HepG2 (cell line): ENCODE results near the gene MYADML2. TPM values are rescaled to one million over a fixed set of nuclear protein-coding genes. Genes with fewer than 3 reads are reported as not detected.

Source experiments
- ATAC-seq: fragments of 200-7000 bp; cut with Tn5 transposase; 3 replicates; pipeline ENCODE4 v1.9.1; 2020; ENCODE audit warnings: mild to moderate bottlenecking, moderate library complexity
- BruUV-seq: library from RNA; stranded (reverse); fragments of 400-500 nt; replicated peaks from 2 replicates; lab custom pipeline; 2021; lab: Mats Ljungman, UMichigan
- CTCF ChIA-PET: fragments of 300-600 bp; formaldehyde crosslinking; extraction: SDS; loops from one replicate; lab custom pipeline; 2021; ENCODE audit warnings: low total read pairs, inconsistent platforms, low intra/inter-chr PET ratio; lab: Yijun Ruan, JAX
- POLR2A ChIA-PET: fragments of 350-600 bp; sonication (Branson Sonifier 250); formaldehyde crosslinking; loops from one replicate; lab custom pipeline; 2020; ENCODE audit warnings: antibody characterized with exemption, inconsistent platforms; lab: Yijun Ruan, JAX
- DNase-seq: peaks from one replicate; pipeline ENCODE4 v3.0.0-alpha.2; 2015; ENCODE audit warnings: low spot score
- FAIRE-seq: peaks from 3 replicates; lab custom pipeline; 2011; peaks lifted over from hg19 to GRCh38; lab: Jason Lieb, UNC
- H2AFZ ChIP-seq: one replicate; pipeline ENCODE4 v1.6.1; 2011; ENCODE audit warnings: low read length, inconsistent platforms
- H3K27ac ChIP-seq: fragments of 300-600 bp; 3 replicates; pipeline ENCODE4 v1.8.0; 2011; ENCODE audit warnings: mixed run types, mild to moderate bottlenecking, mixed read lengths, low read length, inconsistent platforms; ENCODE audit not compliant: insufficient read depth; ENCODE audit errors: extremely low read length
- H3K27me3 ChIP-seq, 2 experiments: fragments of 200-600 bp in 1 of 2; 2 replicates in 1 of 2; 3 replicates in 1 of 2; pipeline versions ENCODE4 v1.6.0 to v1.8.0; 2011; ENCODE audit warnings: low read length in 2 of 2, mild to moderate bottlenecking in 2 of 2, moderate library complexity in 2 of 2, inconsistent platforms in 1 of 2; ENCODE audit not compliant: insufficient read depth in 2 of 2, control insufficient read depth in 1 of 2
- H3K36me3 ChIP-seq, 2 experiments: fragments of 200-600 bp in 1 of 2; replicated peaks in 1 of 2; 2 replicates in 1 of 2; 3 replicates in 1 of 2; pipeline versions ENCODE4 v1.5.1 to v1.8.0; 2011; ENCODE audit warnings: low read length in 2 of 2, inconsistent platforms in 1 of 2; ENCODE audit not compliant: insufficient read depth in 2 of 2, control insufficient read depth in 1 of 2
- H3K4me1 ChIP-seq: 2 replicates; pipeline ENCODE4 v1.5.1; 2012; ENCODE audit warnings: low read length, inconsistent platforms; ENCODE audit not compliant: insufficient read depth
- H3K4me2 ChIP-seq: 2 replicates; pipeline ENCODE4 v1.6.0; 2011; ENCODE audit warnings: low read depth, low read length, inconsistent platforms
- H3K4me3 ChIP-seq, 3 experiments: fragments of 200-600 bp in 1 of 3; sonication (generic), shearing (Covaris generic) in 1 of 3; replicated peaks in 1 of 3; 2 replicates each; pipeline ENCODE4 v1.5.1; 2011 to 2016; ENCODE audit warnings: low read length in 3 of 3, inconsistent platforms in 2 of 3, low read depth in 2 of 3, mild to moderate bottlenecking in 2 of 3, control low read depth in 1 of 3, mixed read lengths in 1 of 3; ENCODE audit not compliant: insufficient read depth in 1 of 3
- H3K79me2 ChIP-seq: one replicate; pipeline ENCODE4 v1.6.1; 2011; ENCODE audit warnings: low read length, inconsistent platforms; ENCODE audit not compliant: insufficient read depth
- H3K9ac ChIP-seq: 2 replicates; pipeline ENCODE4 v1.6.0; 2011; ENCODE audit warnings: mild to moderate bottlenecking, low read depth, low read length, inconsistent platforms; ENCODE audit not compliant: insufficient read depth
- H3K9me3 ChIP-seq: 2 replicates; pipeline ENCODE4 v1.5.1; 2012; ENCODE audit warnings: mild to moderate bottlenecking, low read length
- H4K20me1 ChIP-seq: 2 replicates; pipeline ENCODE4 v1.6.0; 2011; ENCODE audit warnings: inconsistent platforms, mild to moderate bottlenecking, low read length, moderate library complexity; ENCODE audit not compliant: insufficient read depth
- AKAP8 ChIP-seq: sonication (generic); formaldehyde crosslinking; IDR thresholded peaks from 2 replicates; pipeline ENCODE4 v1.5.1; 2020; ENCODE audit warnings: mild to moderate bottlenecking, missing genetic modification reagents
- ATF2 ChIP-seq: sonication (generic); formaldehyde crosslinking; IDR thresholded peaks from 2 replicates; pipeline ENCODE4 v1.4.0; 2020; ENCODE audit warnings: missing genetic modification reagents
- DNMT1 ChIP-seq: sonication (generic); formaldehyde crosslinking; IDR thresholded peaks from 2 replicates; pipeline ENCODE4 v1.5.1; 2020; ENCODE audit warnings: mild to moderate bottlenecking, missing genetic modification reagents
- FOXP4 ChIP-seq: sonication (generic); formaldehyde crosslinking; IDR thresholded peaks from 2 replicates; pipeline ENCODE4 v1.4.0; 2020; ENCODE audit warnings: missing genetic modification reagents
- GLI4 ChIP-seq: sonication (generic); formaldehyde crosslinking; IDR thresholded peaks from 2 replicates; pipeline ENCODE4 v1.5.1; 2020; ENCODE audit warnings: missing genetic modification reagents, mild to moderate bottlenecking, moderate library complexity, borderline replicate concordance
- PHF21A ChIP-seq: sonication (generic); formaldehyde crosslinking; IDR thresholded peaks from 2 replicates; pipeline ENCODE4 v1.5.0; 2020; ENCODE audit warnings: mild to moderate bottlenecking, missing genetic modification reagents
- TEF ChIP-seq: sonication (generic); formaldehyde crosslinking; IDR thresholded peaks from 2 replicates; pipeline ENCODE4 v1.5.0; 2020; ENCODE audit warnings: missing genetic modification reagents
- ZNF136 ChIP-seq: sonication (generic); formaldehyde crosslinking; IDR thresholded peaks from 2 replicates; pipeline ENCODE4 v1.8.1; 2022; ENCODE audit warnings: low read depth, mild to moderate bottlenecking, moderate library complexity, missing genetic modification reagents
- ZNF577 ChIP-seq: sonication (generic); formaldehyde crosslinking; IDR thresholded peaks from 2 replicates; pipeline ENCODE4 v1.4.0; 2020; ENCODE audit warnings: mild to moderate bottlenecking, low read depth, missing genetic modification reagents, borderline replicate concordance
- ZNF777 ChIP-seq: sonication (generic); formaldehyde crosslinking; IDR thresholded peaks from 2 replicates; pipeline ENCODE4 v1.4.0; 2020; ENCODE audit warnings: missing genetic modification reagents
- ZNF883 ChIP-seq: sonication (generic); formaldehyde crosslinking; IDR thresholded peaks from 2 replicates; pipeline ENCODE4 v1.5.1; 2020; ENCODE audit warnings: mild to moderate bottlenecking, missing genetic modification reagents; ENCODE audit errors: not compliant biosample characterization
- WGBS: methylation state at CpG from one replicate; pipeline ENCODE4 v1.1.6; 2017; ENCODE audit warnings: low lambda C conversion rate; 5-methylcytosine and 5-hydroxymethylcytosine counted together
- in situ Hi-C: cut with HindIII; loops from 2 replicates; pipeline ENCODE4 v1.10.0; 2017; ENCODE audit warnings: low pct_unique_long_range_greater_than_20kb; ENCODE audit not compliant: extremely low pct_ligation_motif_present
- intact Hi-C: fragments of 100-400 bp; cut with micrococcal nuclease; formaldehyde crosslinking; loops from one replicate; pipeline ENCODE4 v1.10.0; 2022; ENCODE audit not compliant: unreplicated experiment
- polyA plus RNA-seq, 8 experiments: library from polyadenylated mRNA; depleted of rRNA in 3 of 8; stranded (reverse) in 7 of 8; unstranded in 1 of 8; fragments of >200 nt; fragmentation: Illumina TruSeq in 4 of 8; extraction: Trizol in 4 of 8; gene quantifications; 2 replicates each; pipeline versions ENCODE4 v1.2.1 to v1.2.3, GENCODE V29; 2011 to 2016; ENCODE audit warnings: low read depth in 4 of 8, missing spikeins in 1 of 8, mixed read lengths in 1 of 8; ENCODE audit not compliant: insufficient read depth in 1 of 8
- total RNA-seq, 5 experiments: library from RNA; depleted of rRNA; stranded (reverse); fragments of >200 nt; fragmentation: Illumina TruSeq; extraction: Trizol; gene quantifications; 2 replicates each; pipeline ENCODE4 v1.2.3, GENCODE V29; 2016; ENCODE audit warnings: low read depth in 1 of 5

MYADML2 gene
- total and polyA plus RNA-seq, 2 of the 13 experiments (the other 11 are each of a cell fraction or from before 2014, with no cell fraction given), result not detected

- no peak; the same call in 1 of the 2 replicates for TF ChIP-seq ZNF136
- no peak for TF ChIP-seq ZNF577
- TF ChIP-seq ATF2 (CRISPR knock-in tag), result peak; percentile 93
- 0 out of 2 replicates have a peak, but pooled peaks have one; percentile 33 for TF ChIP-seq GLI4 (CRISPR knock-in tag)
- TF ChIP-seq TEF (CRISPR knock-in tag), result no peak
These were observed 19.6 kb upstream of the MYADML2 start (continued) for GRCh38 chr17:81966343-81967243.

- H3K4me2 ChIP-seq, result peak overlapping the region; percentile 63
- H3K79me2 ChIP-seq, result peaks cover 36% of the 10 kb centered on the region
- peaks cover 74% of the 10 kb centered on the region for H3K4me1 ChIP-seq
- H3K9ac ChIP-seq, result peak overlapping the region; percentile 35
- in situ Hi-C loops (no loop called here), intact Hi-C loops (no loop called here)
- H2AFZ ChIP-seq, result peak overlapping the region; percentile 30
- H3K9me3 ChIP-seq, result no peaks in the 10 kb centered on the region
- peaks cover under 1 to 2% of the 10 kb centered on the region in 2 experiments; a peak in 2 of 5 replicates for H3K36me3 ChIP-seq
- peak overlapping the region in 1 of 3 experiments; percentile 1; a peak in 2 of 6 replicates for H3K4me3 ChIP-seq
- no peak for ATAC-seq
- FAIRE-seq, result peak; percentile 68
- no peaks in the 10 kb centered on the region for H4K20me1 ChIP-seq
- DNase-seq, result peak; percentile 77
- BruUV-seq, result no TSS peak
- H3K27me3 ChIP-seq, result no peaks in the 10 kb centered on the region
- POLR2A ChIA-PET, result interaction anchor here (0.7 to 7.0 kb wide), 9 partner anchors 13 to 63 kb away, joined by 3 to 406 read pairs (median 10); partner anchors contain the start of genes ASPSCR1, CENPX, LRRC45 and PYCR1
- peak overlapping the region; percentile 84 for H3K27ac ChIP-seq
- 54% methylated on average over 20 of the region's 22 CpGs for WGBS
- CTCF ChIA-PET, result interaction anchor here (2.1 kb wide), 1 partner anchor 57 kb away, joined by 5 read pairs; no protein-coding TSS in a partner anchor
- peak; percentile 73 for TF ChIP-seq FOXP4 (CRISPR knock-in tag)
- TF ChIP-seq ZNF883 (CRISPR knock-in tag), result no peak
- peak; percentile 98 for TF ChIP-seq AKAP8 (CRISPR knock-in tag)
- TF ChIP-seq ZNF777, result no peak
- no peak for TF ChIP-seq DNMT1
- TF ChIP-seq PHF21A (CRISPR knock-in tag), result peak; percentile 67; the same call in 1 of the 2 replicates
These were observed 17.2 kb upstream of the MYADML2 start for GRCh38 chr17:81964081-81964849.
